ENCODE measurements around the gene TEKT5. TPM values are rescaled to one million over a fixed set of nuclear protein-coding genes. Genes with fewer than 3 reads are reported as not detected.

Gene TEKT5
- total RNA-seq, result 0.34 TPM in 1 of 2 replicates, not detected in the other

DNA sequence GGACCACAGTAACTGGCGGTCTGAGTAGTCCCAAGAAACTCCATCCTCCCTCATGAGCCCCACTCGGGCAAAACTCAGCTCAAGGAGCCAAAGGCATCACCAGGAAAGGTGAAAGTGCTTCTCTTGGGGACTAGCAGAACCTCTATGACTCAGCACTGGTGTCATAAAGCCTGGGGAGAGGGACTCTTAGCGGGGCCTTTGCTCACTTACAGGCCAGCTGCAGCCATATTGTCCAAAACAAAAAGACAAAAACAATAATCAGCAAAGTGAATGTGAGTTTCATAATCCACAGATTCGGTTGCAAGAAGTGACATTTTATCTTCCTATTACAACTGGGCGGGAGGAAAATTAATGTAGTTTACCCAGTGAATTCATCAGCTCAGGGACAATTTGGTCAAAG, at the start of gene TEKT5:
Gene TEKT5 (minus strand): TSS at position 101 of the 400 bp plus-strand sequence. CDS start 57 bp downstream, at position 44.

DNA sequence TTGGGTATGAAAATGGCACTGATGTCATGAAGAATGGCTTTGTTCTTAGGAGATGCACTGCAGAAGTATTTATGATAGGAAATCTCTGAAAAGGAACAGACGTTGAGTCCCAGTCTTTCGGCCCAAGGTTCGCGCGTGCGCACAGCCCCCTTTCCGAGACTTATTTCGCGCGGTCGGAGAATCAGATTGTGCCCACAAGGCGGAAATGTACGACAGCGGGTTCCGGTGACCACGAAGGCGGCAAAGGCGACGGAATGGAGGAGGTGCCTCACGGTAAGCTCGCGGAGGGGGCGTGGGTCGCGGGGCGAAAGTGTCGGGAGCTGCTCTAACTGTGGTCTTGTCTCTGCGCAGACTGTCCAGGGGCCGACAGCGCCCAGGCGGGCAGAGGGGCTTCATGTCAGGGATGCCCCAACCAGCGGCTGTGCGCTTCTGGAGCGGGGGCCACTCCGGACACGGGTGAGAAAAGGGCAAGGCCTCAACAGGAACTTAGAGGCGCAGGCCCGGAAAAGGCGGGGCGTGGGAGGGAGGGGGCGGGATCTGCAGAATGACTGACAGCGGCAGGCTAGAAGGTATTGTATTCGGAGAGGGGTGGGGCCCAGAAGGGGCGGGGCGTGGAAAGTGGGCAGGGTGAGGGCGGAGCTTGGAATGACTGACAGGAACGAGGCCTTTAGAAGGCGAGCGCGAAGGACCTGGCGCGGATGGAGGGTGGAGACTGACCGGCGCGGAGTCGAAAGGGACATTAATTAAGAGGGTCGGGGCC, 49.1 kb upstream of the TEKT5 start, which contains the start of gene NUBP1:
Gene NUBP1 (plus strand): TSS at position 233 of the 760 bp plus-strand sequence. CDS start 22 bp downstream, at position 255.

DNA sequence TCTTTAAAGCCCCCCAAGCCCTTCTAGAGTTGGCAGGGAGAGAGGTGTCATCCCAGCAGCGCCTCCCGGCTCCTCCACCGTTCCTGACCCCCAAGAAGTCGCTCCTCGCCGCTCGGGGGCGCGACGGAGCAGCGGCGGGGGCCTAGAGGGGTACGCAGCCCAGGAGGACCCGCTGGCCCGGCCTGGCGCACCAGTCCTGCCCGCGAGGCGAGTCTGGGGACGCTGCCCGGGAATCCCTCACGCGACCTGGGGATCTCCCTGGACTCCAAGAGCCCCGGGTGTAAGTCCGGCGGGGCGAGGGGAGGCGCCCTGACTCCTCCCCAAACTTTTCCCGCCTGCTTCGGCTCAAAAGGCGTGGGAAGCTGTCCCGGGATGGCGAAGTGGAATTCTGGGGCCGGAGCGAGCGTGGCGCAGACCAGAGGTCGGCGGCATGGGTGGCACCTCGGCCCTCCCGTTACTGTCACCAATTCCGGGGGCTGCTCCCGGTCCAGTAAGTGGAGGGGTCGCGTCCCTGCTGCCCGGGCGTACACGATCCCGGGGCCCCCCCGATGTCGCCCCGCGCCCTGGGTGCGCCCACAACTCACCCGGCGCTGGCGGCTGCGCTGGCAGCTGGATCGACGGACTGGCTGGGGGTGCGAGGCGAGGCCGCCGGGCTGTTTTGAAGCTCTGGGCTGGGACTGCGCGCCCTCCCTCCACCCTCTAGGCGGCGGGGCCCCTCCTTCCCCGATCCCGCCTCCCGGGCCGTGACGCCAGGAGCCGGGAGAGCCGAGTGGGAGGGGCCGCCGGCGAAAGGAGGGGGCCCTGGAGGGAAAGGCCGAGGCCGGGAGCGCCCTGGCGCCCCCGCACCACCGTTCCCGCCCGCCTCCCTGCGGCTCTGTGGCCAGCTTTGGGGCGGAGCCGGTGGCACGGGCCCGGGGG, 114.5 kb downstream of the TEKT5 start, which contains the start of gene EMP2:
Gene EMP2 (minus strand): TSS at position 634 of the 918 bp plus-strand sequence. CDS start 32,981 bp downstream, outside the sequence.

Other genes with a start within 250 kb of the TEKT5 start
- gene EMP2, start 114.3 kb downstream of the TEKT5 start, total RNA-seq, result 19.1 and 19.7 TPM in 2 replicates
- gene NUBP1, start 48.9 kb upstream of the TEKT5 start, total RNA-seq, result 17.5 and 22.3 TPM in 2 replicates
- not detected in 2 replicates for gene TVP23A, start 123.9 kb upstream of the TEKT5 start, total RNA-seq
- 0.26 and 0.32 TPM in 2 replicates for gene CIITA, start 182.3 kb upstream of the TEKT5 start, total RNA-seq
- gene DEXI, start 247.5 kb upstream of the TEKT5 start, total RNA-seq, result 43.3 and 59.4 TPM in 2 replicates
- gene CLEC16A, start 249.6 kb upstream of the TEKT5 start, total RNA-seq, result 18.8 and 29.1 TPM in 2 replicates